Measurements from ENCODE around the gene TRAF2.

The TRAF2 gene

GRCh38 chr9:136955202-136955942 lies 69.1 kb downstream of the TRAF2 start:
- Histone ChIP-seq H3K9ac (ENCODE audit: low read length) (no peak overlapping the region), H4K20me1 (ENCODE audit: insufficient read depth, low read length) (no peaks in the 10 kb centered on the region), H3K9me3 (ENCODE audit: insufficient read depth, low read length) (no peaks in the 10 kb centered on the region), H3K4me3 (ENCODE audit: low read length) (no peak overlapping the region), H3K27me3 (ENCODE audit: low read depth, low read length) (no peaks in the 10 kb centered on the region; the same call in 1 of the 2 replicates), H2AFZ (ENCODE audit: low read depth, low read length) (no peak overlapping the region), H3K36me3 (replicated peaks; ENCODE audit: low read depth, low read length) (no peaks in the 10 kb centered on the region), H3K4me1 (ENCODE audit: low read length) (peaks cover 4% of the 10 kb centered on the region; the same call in 1 of the 2 replicates), H3K27ac (ENCODE audit: low read length) (no peak overlapping the region), H3K4me2 (ENCODE audit: low read length) (no peak overlapping the region), H3K79me2 (ENCODE audit: low read length) (no peaks in the 10 kb centered on the region)
- TF ChIP-seq CTCF (IDR thresholded peaks at IDR 0.05; ENCODE audit: low read depth, low read length), result no peak
- no peak for TF ChIP-seq EZH2phosphoT487 (IDR thresholded peaks at IDR 0.05; ENCODE audit: low read depth)

GRCh38 chr9:136955943-136956335 lies 69.6 kb downstream of the TRAF2 start:
- Histone ChIP-seq H3K27me3 (ENCODE audit: low read depth, low read length) (no peaks in the 10 kb centered on the region; the same call in 1 of the 2 replicates), H3K9me3 (ENCODE audit: insufficient read depth, low read length) (no peaks in the 10 kb centered on the region), H3K4me2 (ENCODE audit: low read length) (no peak overlapping the region), H3K9ac (ENCODE audit: low read length) (no peak overlapping the region), H3K36me3 (replicated peaks; ENCODE audit: low read depth, low read length) (no peaks in the 10 kb centered on the region), H3K27ac (ENCODE audit: low read length) (no peak overlapping the region), H4K20me1 (ENCODE audit: insufficient read depth, low read length) (no peaks in the 10 kb centered on the region), H3K4me3 (ENCODE audit: low read length) (no peak overlapping the region), H3K79me2 (ENCODE audit: low read length) (no peaks in the 10 kb centered on the region), H3K4me1 (ENCODE audit: low read length) (no peaks in the 10 kb centered on the region), H2AFZ (ENCODE audit: low read depth, low read length) (no peak overlapping the region)
- TF ChIP-seq CTCF (IDR thresholded peaks at IDR 0.05; ENCODE audit: low read depth, low read length), result no peak
- TF ChIP-seq EZH2phosphoT487 (IDR thresholded peaks at IDR 0.05; ENCODE audit: low read depth), result no peak

- no peak overlapping the region for H3K9ac ChIP-seq (ENCODE audit: low read length)
- no peak overlapping the region for H3K4me2 ChIP-seq (ENCODE audit: low read length)
- H3K27me3 ChIP-seq (ENCODE audit: low read depth, low read length), result no peaks in the 10 kb centered on the region; the same call in 1 of the 2 replicates
- no peak overlapping the region for H3K27ac ChIP-seq (ENCODE audit: low read length)
- H3K9me3 ChIP-seq (ENCODE audit: insufficient read depth, low read length), result no peaks in the 10 kb centered on the region
- H4K20me1 ChIP-seq (ENCODE audit: insufficient read depth, low read length), result no peaks in the 10 kb centered on the region
- H3K79me2 ChIP-seq (ENCODE audit: low read length), result no peaks in the 10 kb centered on the region
- no peak overlapping the region for H3K4me3 ChIP-seq (ENCODE audit: low read length)
- H3K36me3 ChIP-seq (replicated peaks; ENCODE audit: low read depth, low read length), result no peaks in the 10 kb centered on the region
- H2AFZ ChIP-seq (ENCODE audit: low read depth, low read length), result no peak overlapping the region
- no peaks in the 10 kb centered on the region for H3K4me1 ChIP-seq (ENCODE audit: low read length)
- no peak for TF ChIP-seq EZH2phosphoT487 (IDR thresholded peaks at IDR 0.05; ENCODE audit: low read depth)
- TF ChIP-seq CTCF (IDR thresholded peaks at IDR 0.05; ENCODE audit: low read depth, low read length), result no peak
Measured at GRCh38 chr9:136956604-136957003, 70.3 kb downstream of the TRAF2 start.

GRCh38 chr9:136957461-136957860 lies 71.1 kb downstream of the TRAF2 start:
- Histone ChIP-seq H3K9me3 (ENCODE audit: insufficient read depth, low read length) (no peaks in the 10 kb centered on the region), H3K4me2 (ENCODE audit: low read length) (no peak overlapping the region), H3K36me3 (replicated peaks; ENCODE audit: low read depth, low read length) (no peaks in the 10 kb centered on the region), H4K20me1 (ENCODE audit: insufficient read depth, low read length) (no peaks in the 10 kb centered on the region), H3K27me3 (ENCODE audit: low read depth, low read length) (no peaks in the 10 kb centered on the region; the same call in 1 of the 2 replicates), H3K4me3 (ENCODE audit: low read length) (no peak overlapping the region), H2AFZ (ENCODE audit: low read depth, low read length) (no peak overlapping the region), H3K4me1 (ENCODE audit: low read length) (no peaks in the 10 kb centered on the region), H3K9ac (ENCODE audit: low read length) (no peak overlapping the region), H3K27ac (ENCODE audit: low read length) (no peak overlapping the region), H3K79me2 (ENCODE audit: low read length) (no peaks in the 10 kb centered on the region)
- TF ChIP-seq CTCF (IDR thresholded peaks at IDR 0.05; ENCODE audit: low read depth, low read length) (no peak), EZH2phosphoT487 (IDR thresholded peaks at IDR 0.05; ENCODE audit: low read depth) (no peak)
